WTC11 (cell line): ENCODE measurements around the gene FASTKD2. TPM values are rescaled to one million over a fixed set of nuclear protein-coding genes. Genes with fewer than 3 reads are reported as not detected.

Experiments used
- ATAC-seq: fragments of 200-7000 bp; cut with Tn5 transposase; 2 replicates; pipeline ENCODE4 v1.10.0; 2021; ENCODE audit warnings: mild to moderate bottlenecking, moderate library complexity
- CTCF ChIA-PET: fragments of 300-600 bp; sonication (Branson Sonifier 250); formaldehyde crosslinking; loops from one replicate; lab custom pipeline; 2021; ENCODE audit warnings: antibody characterized with exemption; lab: Charles Lee
- POLR2A ChIA-PET: fragments of 350-600 bp; sonication (Branson Sonifier 250); formaldehyde crosslinking; loops from one replicate; lab custom pipeline; 2021; ENCODE audit warnings: antibody characterized with exemption; lab: Charles Lee
- DNase-seq: peaks from one replicate; pipeline ENCODE4 v3.0.0; 2021; ENCODE audit warnings: low spot score
- H3K27ac Mint-ChIP-seq: 2 replicates; pipeline ENCODE4 v1.8.0; 2021; ENCODE audit warnings: mixed read lengths
- H3K27me3 Mint-ChIP-seq: 2 replicates; pipeline ENCODE4 v1.8.0; 2021; ENCODE audit warnings: low read depth, mild to moderate bottlenecking, moderate library complexity, mixed read lengths
- H3K36me3 Mint-ChIP-seq: 2 replicates; pipeline ENCODE4 v1.8.0; 2021; ENCODE audit warnings: mixed read lengths
- H3K4me1 Mint-ChIP-seq: 2 replicates; pipeline ENCODE4 v1.8.0; 2022; ENCODE audit warnings: mixed read lengths
- H3K4me3 Mint-ChIP-seq: 2 replicates; pipeline ENCODE4 v1.8.0; 2021; ENCODE audit warnings: mild to moderate bottlenecking, moderate library complexity, mixed read lengths
- H3K9me3 Mint-ChIP-seq: 2 replicates; pipeline ENCODE4 v1.8.0; 2021; ENCODE audit warnings: mixed read lengths
- AR ChIP-seq: fragments of 250-450 bp; sonication (Bioruptor Pico); IDR thresholded peaks from 2 replicates; pipeline ENCODE4 v1.9.0; 2021; ENCODE audit warnings: mild to moderate bottlenecking
- CREB1 ChIP-seq: sonication (generic); formaldehyde crosslinking; IDR thresholded peaks from 2 replicates; pipeline ENCODE4 v1.8.0; 2023; ENCODE audit warnings: mild to moderate bottlenecking, missing genetic modification reagents
- E2F4 ChIP-seq: sonication (generic); formaldehyde crosslinking; IDR thresholded peaks from 2 replicates; pipeline ENCODE4 v1.8.1; 2022; ENCODE audit warnings: low read depth, mild to moderate bottlenecking, moderate library complexity, missing genetic modification reagents, borderline replicate concordance
- E2F5 ChIP-seq: sonication (generic); formaldehyde crosslinking; IDR thresholded peaks from 2 replicates; pipeline ENCODE4 v1.8.1; 2022; ENCODE audit warnings: mild to moderate bottlenecking, moderate library complexity, missing genetic modification reagents
- ESRRA ChIP-seq: sonication (generic); formaldehyde crosslinking; IDR thresholded peaks from 2 replicates; pipeline ENCODE4 v1.8.1; 2022; ENCODE audit warnings: mild to moderate bottlenecking, missing genetic modification reagents, borderline replicate concordance
- JUN ChIP-seq: sonication (generic); formaldehyde crosslinking; IDR thresholded peaks from 2 replicates; pipeline ENCODE4 v1.8.0; 2023; ENCODE audit warnings: mild to moderate bottlenecking, missing genetic modification reagents
- KAT7 ChIP-seq: sonication (generic); formaldehyde crosslinking; IDR thresholded peaks from 2 replicates; pipeline ENCODE4 v1.8.1; 2023; ENCODE audit warnings: missing genetic modification reagents, mild to moderate bottlenecking, borderline replicate concordance
- MLX ChIP-seq: sonication (generic); formaldehyde crosslinking; IDR thresholded peaks from 2 replicates; pipeline ENCODE4 v1.8.1; 2023; ENCODE audit warnings: mild to moderate bottlenecking, missing genetic modification reagents, moderate library complexity
- SP1 ChIP-seq: sonication (generic); formaldehyde crosslinking; conservative IDR thresholded peaks from 2 replicates; pipeline ENCODE4 v1.8.1; 2022; ENCODE audit warnings: missing genetic modification reagents
- ZMAT4 ChIP-seq: fragments of 250-450 bp; sonication (Bioruptor Pico); IDR thresholded peaks from 2 replicates; pipeline ENCODE4 v1.9.0; 2021; ENCODE audit warnings: mild to moderate bottlenecking
- ZNF138 ChIP-seq: sonication (generic); formaldehyde crosslinking; conservative IDR thresholded peaks from 2 replicates; pipeline ENCODE4 v1.8.1; 2022; ENCODE audit warnings: mild to moderate bottlenecking, moderate library complexity, missing genetic modification reagents
- ZNF532 ChIP-seq: fragments of 250-450 bp; sonication (Bioruptor Pico); IDR thresholded peaks from 2 replicates; pipeline ENCODE4 v1.9.0; 2021; ENCODE audit warnings: mild to moderate bottlenecking, borderline replicate concordance
- total RNA-seq: library from RNA; stranded (reverse); gene quantifications from 3 replicates; pipeline ENCODE4 v1.2.3, GENCODE V29; 2021

Gene FASTKD2
- total RNA-seq, 1 experiment from 2014 or later, result 33.7 TPM

- ATAC-seq (no peak), DNase-seq (no peak)
Measured at GRCh38 chr2:206723288-206723687, 42.1 kb upstream of the FASTKD2 start.

GRCh38 chr2:206727287-206727686 lies 38.1 kb upstream of the FASTKD2 start:
- no peaks in the 10 kb centered on the region; the same call in 1 of the 2 replicates for H3K27me3 Mint-ChIP-seq
- H3K27ac Mint-ChIP-seq, result no peak overlapping the region
- CTCF ChIA-PET, result no interaction called here

More at GRCh38 chr2:206723288-206723687, 42.1 kb upstream of the FASTKD2 start:
- Mint-ChIP-seq H3K4me1 (0 out of 2 replicates have a peak, but pooled peaks cover 3% of the 10 kb centered on the region), H3K36me3 (peaks cover 8% of the 10 kb centered on the region; the same call in 1 of the 2 replicates), H3K4me3 (no peak overlapping the region)
- TF ChIP-seq ZNF532 (CRISPR knock-in tag), result no peak
- no peak for TF ChIP-seq KAT7 (CRISPR knock-in tag)
- TF ChIP-seq ZMAT4 (CRISPR knock-in tag), result no peak
- TF ChIP-seq CREB1 (CRISPR knock-in tag), result no peak
- TF ChIP-seq, all 79 proteins: peak for 0
- CTCF ChIA-PET, result no interaction called here
- no peaks in the 10 kb centered on the region; the same call in 1 of the 2 replicates for H3K27me3 Mint-ChIP-seq
- POLR2A ChIA-PET, result no interaction called here
- H3K27ac Mint-ChIP-seq, result no peak overlapping the region
- peaks cover 32% of the 10 kb centered on the region for H3K9me3 Mint-ChIP-seq

GRCh38 chr2:206728277-206729199 lies 36.9 kb upstream of the FASTKD2 start:
- Mint-ChIP-seq H3K4me1 (0 out of 2 replicates have a peak, but pooled peaks cover 3% of the 10 kb centered on the region), H3K27me3 (no peaks in the 10 kb centered on the region; the same call in 1 of the 2 replicates), H3K27ac (no peak overlapping the region), H3K9me3 (peaks cover 4% of the 10 kb centered on the region), H3K36me3 (no peaks in the 10 kb centered on the region), H3K4me3 (no peak overlapping the region)
- ChIA-PET CTCF (no interaction called here), POLR2A (no interaction called here)
- DNase-seq (no peak), ATAC-seq (no peak)
- TF ChIP-seq AR (no peak), ZNF138 (CRISPR knock-in tag) (no peak), JUN (CRISPR knock-in tag) (no peak)

More at GRCh38 chr2:206727287-206727686, 38.1 kb upstream of the FASTKD2 start:
- TF ChIP-seq SP1 (no peak), E2F4 (CRISPR knock-in tag) (no peak), ESRRA (CRISPR knock-in tag) (no peak), E2F5 (CRISPR knock-in tag) (no peak), MLX (CRISPR knock-in tag) (no peak)
- ATAC-seq, result no peak
- Mint-ChIP-seq H3K4me3 (no peak overlapping the region), H3K36me3 (peaks cover 2% of the 10 kb centered on the region; the same call in 1 of the 2 replicates), H3K4me1 (0 out of 2 replicates have a peak, but pooled peaks cover 3% of the 10 kb centered on the region), H3K9me3 (peaks cover 12% of the 10 kb centered on the region)
- POLR2A ChIA-PET, result no interaction called here
- DNase-seq, result no peak
